Tibial nerve (tissue), 4 donors: ENCODE results near the gene LYZ.

Experiments used
- EP300 ChIP-seq, 2 donors: sonication (generic); formaldehyde crosslinking; IDR thresholded peaks; one replicate each; pipeline ENCODE4 v1.6.1; 2017; ENCODE audit warnings: antibody characterized with exemption in 2 of 2, mild to moderate bottlenecking in 1 of 2
- POLR2A ChIP-seq, 2 donors: fragments of 450-650 bp; IDR thresholded peaks; one replicate each; pipeline ENCODE4 v1.6.1; 2017; ENCODE audit warnings: antibody characterized with exemption in 2 of 2, mild to moderate bottlenecking in 2 of 2, moderate library complexity in 2 of 2
- TF ChIP-seq, protein P1 (sequence below), 5 experiments: fragments of 200-600 bp in 3 of 5; fragments of 450-650 bp in 2 of 5; sonication (generic) in 3 of 5; IDR thresholded peaks; one replicate each; pipeline ENCODE4 v1.5.1; 2016 to 2019; ENCODE audit warnings: antibody characterized with exemption in 5 of 5, mild to moderate bottlenecking in 3 of 5, moderate library complexity in 2 of 5

DNA sequence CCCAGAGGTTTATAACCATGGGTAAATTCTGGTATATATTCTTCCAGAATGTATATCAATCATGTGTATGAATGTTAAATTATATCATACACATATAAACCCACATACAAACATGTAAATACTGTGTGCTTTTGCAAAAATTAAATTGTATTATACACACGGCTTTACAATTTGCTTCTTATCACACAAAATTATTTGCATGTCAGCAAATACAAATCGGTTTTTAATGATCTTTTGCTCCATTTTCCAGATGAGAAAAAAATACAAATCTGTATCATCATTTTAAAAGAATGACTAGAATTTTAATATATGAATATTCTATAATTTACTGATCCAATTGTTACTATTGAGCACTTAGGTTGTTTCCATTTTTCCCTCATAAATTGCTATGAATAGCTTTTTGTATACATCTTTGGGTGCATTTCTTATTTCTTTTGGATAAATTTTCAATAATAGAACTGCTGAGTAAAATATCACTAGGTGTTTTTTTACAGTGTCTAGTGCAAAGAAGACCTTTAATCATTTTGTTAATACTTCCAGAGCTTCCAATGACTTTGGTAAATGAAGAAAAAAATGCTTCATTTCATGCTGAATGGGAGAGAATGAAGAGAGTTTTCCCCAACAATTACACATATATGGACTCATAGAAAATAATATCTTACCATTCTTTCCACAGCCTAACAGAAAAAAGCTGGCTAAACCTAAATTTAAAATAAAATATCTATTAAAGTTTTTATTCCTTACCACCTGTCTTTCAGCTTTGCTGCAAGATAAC lies 3.5 kb downstream of the LYZ start:
- TF ChIP-seq, protein P1, sequence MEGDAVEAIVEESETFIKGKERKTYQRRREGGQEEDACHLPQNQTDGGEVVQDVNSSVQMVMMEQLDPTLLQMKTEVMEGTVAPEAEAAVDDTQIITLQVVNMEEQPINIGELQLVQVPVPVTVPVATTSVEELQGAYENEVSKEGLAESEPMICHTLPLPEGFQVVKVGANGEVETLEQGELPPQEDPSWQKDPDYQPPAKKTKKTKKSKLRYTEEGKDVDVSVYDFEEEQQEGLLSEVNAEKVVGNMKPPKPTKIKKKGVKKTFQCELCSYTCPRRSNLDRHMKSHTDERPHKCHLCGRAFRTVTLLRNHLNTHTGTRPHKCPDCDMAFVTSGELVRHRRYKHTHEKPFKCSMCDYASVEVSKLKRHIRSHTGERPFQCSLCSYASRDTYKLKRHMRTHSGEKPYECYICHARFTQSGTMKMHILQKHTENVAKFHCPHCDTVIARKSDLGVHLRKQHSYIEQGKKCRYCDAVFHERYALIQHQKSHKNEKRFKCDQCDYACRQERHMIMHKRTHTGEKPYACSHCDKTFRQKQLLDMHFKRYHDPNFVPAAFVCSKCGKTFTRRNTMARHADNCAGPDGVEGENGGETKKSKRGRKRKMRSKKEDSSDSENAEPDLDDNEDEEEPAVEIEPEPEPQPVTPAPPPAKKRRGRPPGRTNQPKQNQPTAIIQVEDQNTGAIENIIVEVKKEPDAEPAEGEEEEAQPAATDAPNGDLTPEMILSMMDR (IDR thresholded peaks at IDR 0.05) = no peak
- no peak for TF ChIP-seq POLR2A (IDR thresholded peaks at IDR 0.05)
- TF ChIP-seq EP300 (IDR thresholded peaks at IDR 0.05) = no peak
